ENCODE measurements around the gene CDHR5. TPM values are rescaled to one million over a fixed set of nuclear protein-coding genes. Genes with fewer than 3 reads are reported as not detected.

Gene CDHR5
- total RNA-seq, 1 donor from 2014 or later, result not detected

DNA sequence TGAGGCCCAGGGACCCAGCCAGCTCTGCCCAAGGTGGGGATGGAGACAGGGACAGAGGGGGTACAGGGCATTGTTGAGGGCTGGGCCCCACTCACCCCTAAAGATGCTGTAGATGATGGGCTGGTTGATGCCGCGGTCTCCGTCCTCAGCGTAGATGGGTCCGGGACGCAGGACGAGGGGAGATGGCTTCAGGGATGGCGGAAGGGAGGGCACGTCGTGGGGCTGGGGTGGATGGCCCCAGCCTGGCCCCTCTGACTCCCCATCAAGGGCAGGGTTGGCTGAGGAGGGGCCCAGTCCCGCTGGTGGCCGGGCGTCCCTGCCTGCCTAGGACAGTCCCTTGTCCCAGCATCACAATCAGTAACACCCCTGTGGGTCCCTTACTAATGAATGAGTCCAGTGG lies 4.6 kb downstream of the CDHR5 start:
- TF ChIP-seq EZH2phosphoT487 (IDR thresholded peaks at IDR 0.05) (no peak), EZH2 (IDR thresholded peaks at IDR 0.05) (no peak), CTCF (IDR thresholded peaks at IDR 0.05) (no peak)
- peaks cover 4% of the 10 kb centered on the region for H3K27me3 Mint-ChIP-seq (ENCODE audit: insufficient read depth, low read depth)
- no peaks in the 10 kb centered on the region for H3K36me3 Mint-ChIP-seq
- no peak overlapping the region for H3K4me3 Mint-ChIP-seq
- no peak for DNase-seq (ENCODE audit: low spot score)
- peaks cover 4% of the 10 kb centered on the region for H3K4me1 Mint-ChIP-seq
- Histone ChIP-seq H4K20me1 (ENCODE audit: low read depth) (peaks cover 9% of the 10 kb centered on the region), H3K4me2 (no peak overlapping the region), H3K4me3 (no peak overlapping the region), H3K4me1 (no peaks in the 10 kb centered on the region), H3F3A (ENCODE audit: low read depth) (peaks cover 2% of the 10 kb centered on the region), H3K9me3 (ENCODE audit: low read depth) (no peaks in the 10 kb centered on the region), H3K27me3 (no peaks in the 10 kb centered on the region), H3K36me3 (no peaks in the 10 kb centered on the region), H3K27ac (no peak overlapping the region), H3K79me2 (ENCODE audit: low read depth) (peaks cover 5% of the 10 kb centered on the region), H3K9ac (no peak overlapping the region), H2AFZ (replicated peaks) (no peak overlapping the region)
- no peak overlapping the region for H3K27ac Mint-ChIP-seq
- no peaks in the 10 kb centered on the region for H3K9me3 Mint-ChIP-seq

DNA sequence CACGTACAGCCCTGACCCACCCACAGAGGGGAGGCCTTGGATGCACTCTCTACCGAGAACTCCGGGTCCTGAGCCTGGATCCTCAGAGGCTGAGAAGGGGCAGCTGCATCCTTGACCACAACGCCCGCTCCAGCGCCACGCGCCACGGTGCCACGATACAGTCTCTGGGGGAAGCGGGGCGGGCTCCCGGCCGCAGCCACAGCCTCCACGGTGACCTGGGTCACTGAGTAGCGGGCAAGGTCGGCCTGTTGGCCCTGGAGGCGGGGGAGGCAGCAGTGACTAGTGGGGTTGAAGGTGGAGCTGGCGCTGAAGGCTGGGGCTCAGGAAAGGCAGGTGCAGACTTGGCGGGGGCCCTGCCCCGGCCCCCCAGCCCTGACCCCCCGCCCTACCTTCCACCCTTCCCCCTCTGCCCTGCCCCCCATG lies 5.1 kb downstream of the CDHR5 start:
- TF ChIP-seq CTCF (IDR thresholded peaks at IDR 0.05) (no peak), EZH2phosphoT487 (IDR thresholded peaks at IDR 0.05) (no peak), EZH2 (IDR thresholded peaks at IDR 0.05) (no peak)
- Mint-ChIP-seq H3K36me3 (no peaks in the 10 kb centered on the region), H3K4me3 (no peak overlapping the region), H3K27me3 (ENCODE audit: insufficient read depth, low read depth) (peaks cover 4% of the 10 kb centered on the region), H3K27ac (no peak overlapping the region), H3K9me3 (no peaks in the 10 kb centered on the region), H3K4me1 (peaks cover 4% of the 10 kb centered on the region)
- H4K20me1 ChIP-seq (ENCODE audit: low read depth), result peaks cover 14% of the 10 kb centered on the region
- no peaks in the 10 kb centered on the region for H3K36me3 ChIP-seq
- no peak overlapping the region for H3K4me2 ChIP-seq
- H3K27me3 ChIP-seq, result no peaks in the 10 kb centered on the region
- no peak for DNase-seq (ENCODE audit: low spot score)
- no peak overlapping the region for H3K9ac ChIP-seq
- H3K9me3 ChIP-seq (ENCODE audit: low read depth), result no peaks in the 10 kb centered on the region
- H3K4me3 ChIP-seq, result no peak overlapping the region
- H3F3A ChIP-seq (ENCODE audit: low read depth), result peaks cover 7% of the 10 kb centered on the region
- H3K79me2 ChIP-seq (ENCODE audit: low read depth), result peaks cover 5% of the 10 kb centered on the region
- H2AFZ ChIP-seq (replicated peaks), result no peak overlapping the region
- no peaks in the 10 kb centered on the region for H3K4me1 ChIP-seq
- H3K27ac ChIP-seq, result no peak overlapping the region

- Histone ChIP-seq H3K79me2 (ENCODE audit: low read depth) (peaks cover 5% of the 10 kb centered on the region), H2AFZ (replicated peaks) (no peak overlapping the region), H3K4me2 (no peak overlapping the region), H3K9me3 (ENCODE audit: low read depth) (no peaks in the 10 kb centered on the region), H3K4me3 (no peak overlapping the region), H3K4me1 (no peaks in the 10 kb centered on the region), H3K27ac (no peak overlapping the region), H3K9ac (no peak overlapping the region), H3K27me3 (no peaks in the 10 kb centered on the region), H4K20me1 (ENCODE audit: low read depth) (peaks cover 20% of the 10 kb centered on the region), H3F3A (ENCODE audit: low read depth) (peaks cover 13% of the 10 kb centered on the region), H3K36me3 (no peaks in the 10 kb centered on the region)
- no peak overlapping the region for H3K27ac Mint-ChIP-seq
- TF ChIP-seq EZH2phosphoT487 (IDR thresholded peaks at IDR 0.05), result no peak
- TF ChIP-seq CTCF (IDR thresholded peaks at IDR 0.05), result no peak
- TF ChIP-seq EZH2 (IDR thresholded peaks at IDR 0.05), result no peak
- H3K36me3 Mint-ChIP-seq, result no peaks in the 10 kb centered on the region
- no peak for DNase-seq (ENCODE audit: low spot score)
- no peak overlapping the region for H3K4me3 Mint-ChIP-seq
- no peaks in the 10 kb centered on the region for H3K9me3 Mint-ChIP-seq
- peaks cover 7% of the 10 kb centered on the region for H3K27me3 Mint-ChIP-seq (ENCODE audit: insufficient read depth, low read depth)
- H3K4me1 Mint-ChIP-seq, result peaks cover 4% of the 10 kb centered on the region
Measured at GRCh38 chr11:618856-619627, 5.7 kb downstream of the CDHR5 start.
